RKO (cell line): ENCODE measurements around the gene FLNC.

Experiments
- DNase-seq: peaks from one replicate; pipeline ENCODE4 v3.0.0-alpha.2; 2016; ENCODE audit warnings: low spot score

The FLNC gene

GRCh38 chr7:128891110-128891941, 61.1 kb downstream of the FLNC start:
- no peak for DNase-seq

- no peak for DNase-seq
These were observed 61.7 kb downstream of the FLNC start for GRCh38 chr7:128891942-128892269.

DNA sequence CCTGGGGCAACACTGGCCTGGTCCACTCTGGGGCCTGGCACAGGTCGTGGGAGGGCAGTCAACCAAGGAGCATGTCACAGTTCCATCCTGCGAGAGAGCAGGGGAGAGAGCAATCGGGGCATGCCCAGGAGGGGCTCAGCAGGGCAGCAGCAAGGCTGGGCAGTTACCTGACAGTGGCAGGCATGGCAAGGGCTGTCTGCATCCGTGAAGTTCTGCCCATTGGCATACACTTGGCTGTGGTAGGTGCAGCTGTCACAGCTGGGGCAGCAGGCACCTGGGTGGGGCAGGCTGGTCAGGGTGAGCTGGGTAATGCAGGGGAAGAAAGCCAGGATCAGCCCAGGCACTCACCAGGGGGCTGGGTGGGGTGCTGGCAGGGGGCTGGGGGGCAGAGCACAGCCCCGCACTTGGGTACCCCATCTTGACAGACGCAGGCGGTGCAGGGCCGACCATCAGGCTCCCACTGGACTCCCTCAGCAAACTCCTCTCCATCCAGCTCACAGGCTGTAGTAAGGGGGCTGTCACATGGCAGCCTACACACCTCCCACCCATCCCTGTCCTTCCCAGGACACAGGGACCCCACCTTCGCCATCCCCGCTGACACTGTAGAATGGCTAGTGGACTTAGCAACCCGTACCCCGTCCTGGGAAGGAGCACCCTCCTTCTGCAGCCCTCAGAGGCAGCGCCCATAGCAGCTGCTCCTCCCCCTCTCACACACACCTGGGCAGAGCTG, 62.5 kb downstream of the FLNC start:
- no peak for DNase-seq

- DNase-seq: no peak
These were observed 63.3 kb downstream of the FLNC start for GRCh38 chr7:128893251-128894100.

DNA sequence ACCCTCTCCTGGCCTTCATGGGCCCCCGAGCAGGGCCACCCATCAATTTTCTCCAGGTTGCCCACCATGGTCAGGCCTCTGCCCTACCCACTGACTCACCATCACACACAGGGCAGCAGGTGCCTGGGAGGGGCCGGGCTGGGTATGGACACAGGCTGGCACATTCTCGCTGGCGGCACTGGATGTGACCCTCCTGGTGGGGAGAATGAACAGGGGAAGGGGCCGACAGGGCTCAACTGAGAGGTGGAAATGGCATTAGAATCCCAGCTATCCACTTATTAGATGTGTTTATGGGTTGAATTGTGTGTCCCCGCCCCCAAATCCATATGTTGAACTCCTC, 63.9 kb downstream of the FLNC start:
- no peak for DNase-seq

DNA sequence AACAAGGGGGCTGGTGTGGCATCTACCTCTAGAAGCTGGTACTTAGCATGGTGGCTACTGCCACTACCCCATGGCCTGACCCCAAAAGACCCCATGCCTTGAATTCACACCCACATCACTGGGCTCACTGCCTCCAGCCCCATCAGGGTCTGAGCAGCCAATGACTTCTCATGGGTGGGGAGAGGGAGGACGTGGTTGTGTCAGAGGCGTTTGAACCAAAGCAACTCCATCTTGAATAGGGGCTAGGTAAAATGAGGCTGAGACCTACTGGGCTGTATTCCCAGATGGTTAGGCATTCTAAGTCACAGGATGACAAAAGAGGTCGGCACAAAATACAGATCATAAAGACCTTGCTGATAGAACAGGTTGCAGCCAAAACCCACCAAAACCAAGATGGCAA, 65.1 kb downstream of the FLNC start:
- no peak for DNase-seq

DNA sequence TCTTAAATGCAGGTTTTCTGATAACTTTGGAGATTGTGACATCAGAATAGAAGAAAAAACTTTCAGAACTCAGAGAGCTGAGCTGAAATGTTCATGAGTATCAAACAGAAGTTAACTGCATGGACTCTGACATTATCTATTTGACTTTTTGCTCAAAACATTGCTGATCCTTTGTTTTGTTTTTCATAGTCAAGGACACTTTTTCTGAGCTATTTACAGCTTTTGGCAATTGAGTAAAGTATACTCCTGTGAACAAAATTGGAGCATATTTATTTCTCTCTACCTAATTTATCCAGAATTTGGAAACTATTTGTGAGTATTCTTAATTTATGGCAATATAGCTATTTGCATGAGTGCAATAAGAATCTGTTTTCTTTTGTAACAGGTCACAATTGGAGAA, 69.2 kb downstream of the FLNC start:
- DNase-seq: no peak

GRCh38 chr7:128900237-128900636, 70.0 kb downstream of the FLNC start:
- DNase-seq: no peak

- no peak for DNase-seq
These were observed 72.8 kb downstream of the FLNC start for GRCh38 chr7:128902761-128903585.

DNA sequence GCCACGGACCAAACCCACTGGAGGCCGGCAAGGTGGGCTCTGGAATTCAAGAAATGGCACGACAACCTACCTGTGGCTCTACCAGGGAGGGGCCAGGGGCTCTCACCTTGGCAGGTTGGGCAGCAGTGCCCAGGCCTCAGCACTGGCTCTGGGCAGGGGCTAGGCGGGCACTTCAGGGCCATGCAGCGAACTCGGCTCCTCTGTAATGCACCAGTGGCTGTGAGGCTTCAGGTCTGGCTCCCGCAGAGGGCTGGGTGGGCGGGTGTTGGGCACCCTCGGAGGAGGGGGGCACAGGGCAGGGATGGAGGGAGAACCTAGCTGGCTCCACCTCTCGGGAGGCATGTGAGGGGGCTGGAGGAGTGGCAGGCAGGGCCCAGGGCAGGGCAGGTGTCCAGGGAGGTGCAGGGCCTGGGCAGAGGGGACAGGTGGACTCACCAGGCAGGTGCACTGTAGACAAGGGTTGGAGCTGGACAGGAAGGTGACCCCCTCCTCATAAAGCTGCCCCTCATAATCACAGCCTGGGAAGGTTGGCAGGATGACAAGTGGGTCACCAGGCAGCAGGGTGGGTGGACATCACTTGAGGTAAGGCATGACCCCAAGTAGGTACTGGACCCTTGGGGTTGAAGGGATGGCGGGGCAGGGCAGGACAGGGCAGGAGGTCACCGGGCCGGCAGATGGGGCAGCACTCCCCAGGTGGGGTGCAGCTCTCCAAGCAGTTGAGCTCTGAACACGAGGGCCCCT, 73.6 kb downstream of the FLNC start:
- DNase-seq: no peak

- peak; percentile 76 for DNase-seq
These were observed 74.4 kb downstream of the FLNC start for GRCh38 chr7:128904381-128905197.

- no peak for DNase-seq
These were observed 76.0 kb downstream of the FLNC start for GRCh38 chr7:128906001-128906765.

DNA sequence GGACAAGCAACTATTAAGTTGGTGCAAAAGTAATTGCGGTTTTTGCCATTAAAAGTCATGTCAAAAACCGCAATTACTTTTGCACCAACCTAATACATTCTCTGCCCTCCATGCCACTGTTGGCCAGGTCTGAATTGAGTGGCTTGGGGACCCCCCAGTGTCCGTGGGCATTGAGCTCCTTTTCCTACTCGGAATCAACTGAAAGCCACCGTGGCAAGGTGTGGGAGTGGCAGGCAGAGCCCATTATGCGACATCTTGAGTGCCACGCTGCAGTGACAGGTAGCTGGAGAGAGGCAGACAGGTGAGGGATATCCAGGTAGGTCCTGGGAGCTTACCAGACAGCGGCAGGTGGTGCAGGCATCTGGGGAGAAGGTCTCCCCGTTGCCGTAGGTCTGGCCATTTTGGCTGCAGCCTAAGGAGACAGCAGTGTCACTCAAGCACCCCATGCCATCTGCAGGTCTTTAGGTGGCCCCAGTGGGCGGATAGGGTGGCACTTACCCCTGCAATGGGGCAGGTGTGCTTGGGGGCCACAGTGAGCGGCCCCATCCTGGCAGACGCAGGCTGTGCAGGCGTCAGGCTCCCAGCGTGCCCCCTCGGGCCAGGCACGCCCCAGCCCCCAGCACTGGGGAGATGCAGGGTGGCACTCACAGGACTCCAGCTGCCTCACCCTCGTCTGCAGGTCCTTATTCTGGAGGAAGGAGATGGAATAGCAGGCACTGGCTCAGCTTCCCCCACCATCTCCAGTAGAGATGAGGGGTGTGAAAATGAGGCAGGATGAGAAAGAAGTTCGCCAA, 76.8 kb downstream of the FLNC start:
- no peak for DNase-seq
